GM23338 (cell line): ENCODE results near the gene LRRC27. TPM values are rescaled to one million over a fixed set of nuclear protein-coding genes. Genes with fewer than 3 reads are reported as not detected.
"Not testable (repeated sequence)": the region's sequence is repeated elsewhere in the genome, so short reads cannot be mapped to it uniquely, and the experiment has no call there.

Source experiments
- ATAC-seq: fragments of 200-7000 bp; cut with Tn5 transposase; 3 replicates; pipeline ENCODE4 v1.9.1; 2020
- DNase-seq: peaks from one replicate; pipeline ENCODE4 v3.0.0-alpha.2; 2015; ENCODE audit warnings: low spot score
- H2AFZ ChIP-seq: fragments of 200-600 bp; sonication (generic); 2 replicates; pipeline ENCODE4 v1.8.0; 2016; ENCODE audit warnings: antibody characterized with exemption, mild to moderate bottlenecking, moderate library complexity
- H3F3A ChIP-seq: fragments of 200-600 bp; sonication (generic); replicated peaks from 2 replicates; pipeline ENCODE4 v1.8.0; 2017; ENCODE audit warnings: antibody characterized with exemption, mixed run types, low read depth
- H3K27ac ChIP-seq: fragments of 200-600 bp; sonication (generic); 2 replicates; pipeline ENCODE4 v1.6.1; 2016; ENCODE audit warnings: low read depth
- H3K27me3 ChIP-seq: fragments of 200-600 bp; sonication (generic); 2 replicates; pipeline ENCODE4 v1.8.0; 2016; ENCODE audit warnings: mild to moderate bottlenecking, mixed run types, moderate library complexity; ENCODE audit not compliant: insufficient read depth
- H3K36me3 ChIP-seq: fragments of 200-600 bp; sonication (generic); 2 replicates; pipeline ENCODE4 v1.8.0; 2016; ENCODE audit warnings: mild to moderate bottlenecking; ENCODE audit not compliant: insufficient read depth
- H3K4me1 ChIP-seq: fragments of 200-600 bp; sonication (generic); 2 replicates; pipeline ENCODE4 v1.8.0; 2016; ENCODE audit warnings: mild to moderate bottlenecking, moderate library complexity; ENCODE audit not compliant: insufficient read depth
- H3K4me2 ChIP-seq: fragments of 200-600 bp; sonication (generic); 2 replicates; pipeline ENCODE4 v1.7.1; 2017; ENCODE audit warnings: mixed run types
- H3K4me3 ChIP-seq: fragments of 200-600 bp; sonication (generic); 2 replicates; pipeline ENCODE4 v1.6.1; 2016; ENCODE audit warnings: mixed run types
- H3K79me2 ChIP-seq: fragments of 200-600 bp; sonication (generic); replicated peaks from 2 replicates; pipeline ENCODE4 v1.8.0; 2017; ENCODE audit warnings: mild to moderate bottlenecking; ENCODE audit not compliant: insufficient read depth
- H3K9me2 ChIP-seq: fragments of 200-600 bp; sonication (generic); 2 replicates; pipeline ENCODE4 v1.8.0; 2017; ENCODE audit not compliant: insufficient read depth
- H4K20me1 ChIP-seq: fragments of 200-600 bp; sonication (generic); replicated peaks from 2 replicates; pipeline ENCODE4 v1.8.0; 2017; ENCODE audit warnings: mild to moderate bottlenecking; ENCODE audit not compliant: insufficient read depth
- H3K27ac Mint-ChIP-seq: 2 replicates; pipeline ENCODE4 v1.8.0; 2020; ENCODE audit warnings: inconsistent platforms, mild to moderate bottlenecking, moderate library complexity, mixed read lengths
- H3K27me3 Mint-ChIP-seq: 3 replicates; pipeline ENCODE4 v1.8.0; 2022; ENCODE audit warnings: low read depth, mild to moderate bottlenecking, moderate library complexity, mixed read lengths, inconsistent platforms; ENCODE audit not compliant: insufficient read depth, poor library complexity
- H3K36me3 Mint-ChIP-seq: 3 replicates; pipeline ENCODE4 v1.8.0; 2021; ENCODE audit warnings: low read depth, mild to moderate bottlenecking, inconsistent platforms, moderate library complexity, mixed read lengths
- H3K4me1 Mint-ChIP-seq: 3 replicates; pipeline ENCODE4 v1.8.0; 2020; ENCODE audit warnings: mild to moderate bottlenecking, inconsistent platforms, mixed read lengths
- H3K4me3 Mint-ChIP-seq: 3 replicates; pipeline ENCODE4 v1.8.0; 2021; ENCODE audit warnings: moderate library complexity, mild to moderate bottlenecking, inconsistent platforms, mixed read lengths
- H3K9me3 Mint-ChIP-seq: 3 replicates; pipeline ENCODE4 v1.8.0; 2020; ENCODE audit warnings: moderate library complexity, mild to moderate bottlenecking, inconsistent platforms, mixed read lengths
- CREB1 ChIP-seq: fragments of 250-450 bp; sonication (Bioruptor Pico); IDR thresholded peaks from 2 replicates; pipeline ENCODE4 v1.5.0; 2020; ENCODE audit warnings: low read depth, mild to moderate bottlenecking, moderate library complexity
- EZH2phosphoT487 ChIP-seq: fragments of 200-600 bp; sonication (generic); IDR thresholded peaks from one replicate; pipeline ENCODE4 v1.8.1; 2018; ENCODE audit warnings: antibody characterized with exemption; ENCODE audit not compliant: unreplicated experiment
- JUNB ChIP-seq: IDR thresholded peaks from one replicate; pipeline ENCODE4 v1.6.1; 2016; ENCODE audit warnings: antibody characterized with exemption; ENCODE audit not compliant: unreplicated experiment
- POLR2AphosphoS5 ChIP-seq: IDR thresholded peaks from 2 replicates; pipeline ENCODE4 v1.6.1; 2016; ENCODE audit warnings: antibody characterized with exemption, low read depth
- ZNF114 ChIP-seq: fragments of 250-450 bp; sonication (Bioruptor Pico); IDR thresholded peaks from 2 replicates; pipeline ENCODE4 v1.5.0; 2020; ENCODE audit warnings: mild to moderate bottlenecking, moderate library complexity
- polyA plus RNA-seq: library from polyadenylated mRNA; unstranded; fragments of >200 nt; fragmentation: Nextera tagmentation; extraction: Ambion mirVana; gene quantifications from 2 replicates; pipeline ENCODE4 v1.2.1, GENCODE V29; 2016
- total RNA-seq: library from RNA; depleted of rRNA; stranded (reverse); fragments of >200 nt; shearing (Covaris generic); gene quantifications from 2 replicates; pipeline ENCODE4 v1.2.3, GENCODE V29; 2014
- TF ChIP-seq, protein P1 (sequence below): IDR thresholded peaks from one replicate; pipeline ENCODE4 v1.6.1; 2018; ENCODE audit warnings: antibody characterized with exemption; ENCODE audit not compliant: unreplicated experiment
- TF ChIP-seq, protein P2 (sequence below): IDR thresholded peaks from 2 replicates; pipeline ENCODE4 v1.6.1; 2016; ENCODE audit warnings: antibody characterized with exemption
- TF ChIP-seq, protein P3 (sequence below), 2 experiments: fragments of 200-600 bp in 1 of 2; sonication (generic) in 1 of 2; conservative IDR thresholded peaks; 2 replicates each; pipeline versions ENCODE4 v1.5.1 to v1.6.1; 2016 to 2017; ENCODE audit warnings: antibody characterized with exemption in 2 of 2, low read depth in 2 of 2, mild to moderate bottlenecking in 2 of 2, moderate library complexity in 1 of 2
- TF ChIP-seq, protein P4 (sequence below): fragments of 250-450 bp; sonication (Bioruptor Pico); IDR thresholded peaks from 2 replicates; pipeline ENCODE4 v1.5.0; 2020; ENCODE audit warnings: mild to moderate bottlenecking, moderate library complexity

LRRC27 gene
- total and polyA plus RNA-seq, 2 experiments from 2014 or later = 2.9 to 3.5 TPM

DNA sequence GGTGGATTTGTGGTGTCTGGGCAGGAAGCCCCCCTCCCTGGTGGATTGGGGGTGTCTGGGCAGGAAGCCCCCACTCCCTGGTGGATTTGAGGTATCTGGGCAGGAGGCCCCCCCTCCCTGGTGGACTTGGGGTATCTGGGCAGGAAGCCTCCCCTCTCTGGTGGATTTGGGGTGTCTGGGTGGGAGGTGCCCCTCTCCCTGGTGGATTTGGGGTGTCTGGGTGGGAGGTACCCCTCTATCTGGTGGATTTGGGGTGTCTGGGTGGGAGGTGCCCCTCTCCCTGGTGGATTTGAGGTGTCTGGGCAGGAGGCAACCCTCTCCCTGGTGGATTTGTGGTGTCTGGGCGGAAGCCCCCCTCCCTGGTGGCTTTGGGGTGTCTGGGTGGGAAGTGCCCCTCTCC lies 54.9 kb downstream of the LRRC27 start:
- H3K9me2 ChIP-seq, H3K9me3 Mint-ChIP-seq, H3K27ac ChIP-seq, ATAC-seq, DNase-seq, H3K36me3 Mint-ChIP-seq, H3K4me3 ChIP-seq, H3K4me1 ChIP-seq, H3K4me2 ChIP-seq, H3K79me2 ChIP-seq, H3K4me3 Mint-ChIP-seq, H3K27me3 ChIP-seq, H3K27ac Mint-ChIP-seq, H3F3A ChIP-seq, H4K20me1 ChIP-seq, H3K36me3 ChIP-seq, H2AFZ ChIP-seq: not testable (repeated sequence)
- Mint-ChIP-seq H3K4me1 (peaks cover 17% of the 10 kb centered on the region), H3K27me3 (peaks cover 12% of the 10 kb centered on the region)

DNA sequence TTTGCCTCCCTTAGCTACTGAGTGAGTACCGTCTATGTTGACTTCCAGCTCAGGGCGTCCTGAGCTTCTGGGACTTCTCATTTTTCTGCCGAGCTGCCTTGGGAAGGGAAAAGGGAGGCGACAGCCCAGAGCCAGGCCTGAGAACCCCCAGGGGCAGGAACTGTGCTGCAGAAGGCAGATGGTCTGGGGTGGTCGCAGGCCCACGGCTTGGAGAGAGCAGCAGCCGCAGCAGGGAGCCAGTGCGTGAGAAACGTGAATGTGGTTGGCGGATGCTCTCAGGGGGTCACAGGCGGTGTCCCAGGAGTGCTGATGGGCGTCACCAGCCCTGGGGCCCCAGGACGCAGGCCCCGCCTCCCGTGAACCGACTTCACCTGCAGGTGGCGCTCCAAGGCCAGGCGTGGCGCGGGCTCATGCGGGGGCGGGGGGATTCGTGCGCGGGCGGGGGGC lies 55.8 kb downstream of the LRRC27 start:
- Mint-ChIP-seq H3K27me3 (peaks cover 15% of the 10 kb centered on the region), H3K9me3 (peaks cover 5% of the 10 kb centered on the region; the same call in 1 of the 3 replicates), H3K4me1 (peaks cover 16% of the 10 kb centered on the region), H3K36me3 (peaks cover 3% of the 10 kb centered on the region; the same call in 1 of the 3 replicates), H3K27ac (no peak overlapping the region; the same call in 1 of the 2 replicates), H3K4me3 (peak overlapping the region; percentile 52)
- no peak overlapping the region; the same call in 1 of the 2 replicates for H3K27ac ChIP-seq
- H3K27me3 ChIP-seq = no peaks in the 10 kb centered on the region
- H3K9me2 ChIP-seq = peaks cover 10% of the 10 kb centered on the region
- peak; percentile 58 for ATAC-seq
- no peaks in the 10 kb centered on the region for H3K36me3 ChIP-seq
- peak overlapping the region; percentile 81; the same call in 1 of the 2 replicates for H2AFZ ChIP-seq
- peak overlapping the region; percentile 36; the same call in 1 of the 2 replicates for H3K4me3 ChIP-seq
- DNase-seq = peak; percentile 88
- no peaks in the 10 kb centered on the region for H4K20me1 ChIP-seq
- peak overlapping the region; percentile 71 for H3K4me2 ChIP-seq
- no peaks in the 10 kb centered on the region for H3F3A ChIP-seq
- peaks cover 9% of the 10 kb centered on the region; the same call in 1 of the 2 replicates for H3K4me1 ChIP-seq
- H3K79me2 ChIP-seq = no peaks in the 10 kb centered on the region
- TF ChIP-seq POLR2AphosphoS5 (0 out of 2 replicates have a peak, but pooled peaks have one; percentile 24), CREB1 (CRISPR knock-in tag) (no peak), ZNF114 (CRISPR knock-in tag) (no peak), EZH2phosphoT487 (no peak), JUNB (no peak)
- TF ChIP-seq, protein P1, sequence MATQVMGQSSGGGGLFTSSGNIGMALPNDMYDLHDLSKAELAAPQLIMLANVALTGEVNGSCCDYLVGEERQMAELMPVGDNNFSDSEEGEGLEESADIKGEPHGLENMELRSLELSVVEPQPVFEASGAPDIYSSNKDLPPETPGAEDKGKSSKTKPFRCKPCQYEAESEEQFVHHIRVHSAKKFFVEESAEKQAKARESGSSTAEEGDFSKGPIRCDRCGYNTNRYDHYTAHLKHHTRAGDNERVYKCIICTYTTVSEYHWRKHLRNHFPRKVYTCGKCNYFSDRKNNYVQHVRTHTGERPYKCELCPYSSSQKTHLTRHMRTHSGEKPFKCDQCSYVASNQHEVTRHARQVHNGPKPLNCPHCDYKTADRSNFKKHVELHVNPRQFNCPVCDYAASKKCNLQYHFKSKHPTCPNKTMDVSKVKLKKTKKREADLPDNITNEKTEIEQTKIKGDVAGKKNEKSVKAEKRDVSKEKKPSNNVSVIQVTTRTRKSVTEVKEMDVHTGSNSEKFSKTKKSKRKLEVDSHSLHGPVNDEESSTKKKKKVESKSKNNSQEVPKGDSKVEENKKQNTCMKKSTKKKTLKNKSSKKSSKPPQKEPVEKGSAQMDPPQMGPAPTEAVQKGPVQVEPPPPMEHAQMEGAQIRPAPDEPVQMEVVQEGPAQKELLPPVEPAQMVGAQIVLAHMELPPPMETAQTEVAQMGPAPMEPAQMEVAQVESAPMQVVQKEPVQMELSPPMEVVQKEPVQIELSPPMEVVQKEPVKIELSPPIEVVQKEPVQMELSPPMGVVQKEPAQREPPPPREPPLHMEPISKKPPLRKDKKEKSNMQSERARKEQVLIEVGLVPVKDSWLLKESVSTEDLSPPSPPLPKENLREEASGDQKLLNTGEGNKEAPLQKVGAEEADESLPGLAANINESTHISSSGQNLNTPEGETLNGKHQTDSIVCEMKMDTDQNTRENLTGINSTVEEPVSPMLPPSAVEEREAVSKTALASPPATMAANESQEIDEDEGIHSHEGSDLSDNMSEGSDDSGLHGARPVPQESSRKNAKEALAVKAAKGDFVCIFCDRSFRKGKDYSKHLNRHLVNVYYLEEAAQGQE = no peak
- TF ChIP-seq, protein P2, sequence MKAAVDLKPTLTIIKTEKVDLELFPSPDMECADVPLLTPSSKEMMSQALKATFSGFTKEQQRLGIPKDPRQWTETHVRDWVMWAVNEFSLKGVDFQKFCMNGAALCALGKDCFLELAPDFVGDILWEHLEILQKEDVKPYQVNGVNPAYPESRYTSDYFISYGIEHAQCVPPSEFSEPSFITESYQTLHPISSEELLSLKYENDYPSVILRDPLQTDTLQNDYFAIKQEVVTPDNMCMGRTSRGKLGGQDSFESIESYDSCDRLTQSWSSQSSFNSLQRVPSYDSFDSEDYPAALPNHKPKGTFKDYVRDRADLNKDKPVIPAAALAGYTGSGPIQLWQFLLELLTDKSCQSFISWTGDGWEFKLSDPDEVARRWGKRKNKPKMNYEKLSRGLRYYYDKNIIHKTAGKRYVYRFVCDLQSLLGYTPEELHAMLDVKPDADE = no peak
- TF ChIP-seq, protein P3, sequence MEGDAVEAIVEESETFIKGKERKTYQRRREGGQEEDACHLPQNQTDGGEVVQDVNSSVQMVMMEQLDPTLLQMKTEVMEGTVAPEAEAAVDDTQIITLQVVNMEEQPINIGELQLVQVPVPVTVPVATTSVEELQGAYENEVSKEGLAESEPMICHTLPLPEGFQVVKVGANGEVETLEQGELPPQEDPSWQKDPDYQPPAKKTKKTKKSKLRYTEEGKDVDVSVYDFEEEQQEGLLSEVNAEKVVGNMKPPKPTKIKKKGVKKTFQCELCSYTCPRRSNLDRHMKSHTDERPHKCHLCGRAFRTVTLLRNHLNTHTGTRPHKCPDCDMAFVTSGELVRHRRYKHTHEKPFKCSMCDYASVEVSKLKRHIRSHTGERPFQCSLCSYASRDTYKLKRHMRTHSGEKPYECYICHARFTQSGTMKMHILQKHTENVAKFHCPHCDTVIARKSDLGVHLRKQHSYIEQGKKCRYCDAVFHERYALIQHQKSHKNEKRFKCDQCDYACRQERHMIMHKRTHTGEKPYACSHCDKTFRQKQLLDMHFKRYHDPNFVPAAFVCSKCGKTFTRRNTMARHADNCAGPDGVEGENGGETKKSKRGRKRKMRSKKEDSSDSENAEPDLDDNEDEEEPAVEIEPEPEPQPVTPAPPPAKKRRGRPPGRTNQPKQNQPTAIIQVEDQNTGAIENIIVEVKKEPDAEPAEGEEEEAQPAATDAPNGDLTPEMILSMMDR (conservative IDR thresholded peaks at IDR 0.05; ENCODE audit: low read depth in 2 of 2) = peak; percentile 49 to 86
- TF ChIP-seq, protein P4, sequence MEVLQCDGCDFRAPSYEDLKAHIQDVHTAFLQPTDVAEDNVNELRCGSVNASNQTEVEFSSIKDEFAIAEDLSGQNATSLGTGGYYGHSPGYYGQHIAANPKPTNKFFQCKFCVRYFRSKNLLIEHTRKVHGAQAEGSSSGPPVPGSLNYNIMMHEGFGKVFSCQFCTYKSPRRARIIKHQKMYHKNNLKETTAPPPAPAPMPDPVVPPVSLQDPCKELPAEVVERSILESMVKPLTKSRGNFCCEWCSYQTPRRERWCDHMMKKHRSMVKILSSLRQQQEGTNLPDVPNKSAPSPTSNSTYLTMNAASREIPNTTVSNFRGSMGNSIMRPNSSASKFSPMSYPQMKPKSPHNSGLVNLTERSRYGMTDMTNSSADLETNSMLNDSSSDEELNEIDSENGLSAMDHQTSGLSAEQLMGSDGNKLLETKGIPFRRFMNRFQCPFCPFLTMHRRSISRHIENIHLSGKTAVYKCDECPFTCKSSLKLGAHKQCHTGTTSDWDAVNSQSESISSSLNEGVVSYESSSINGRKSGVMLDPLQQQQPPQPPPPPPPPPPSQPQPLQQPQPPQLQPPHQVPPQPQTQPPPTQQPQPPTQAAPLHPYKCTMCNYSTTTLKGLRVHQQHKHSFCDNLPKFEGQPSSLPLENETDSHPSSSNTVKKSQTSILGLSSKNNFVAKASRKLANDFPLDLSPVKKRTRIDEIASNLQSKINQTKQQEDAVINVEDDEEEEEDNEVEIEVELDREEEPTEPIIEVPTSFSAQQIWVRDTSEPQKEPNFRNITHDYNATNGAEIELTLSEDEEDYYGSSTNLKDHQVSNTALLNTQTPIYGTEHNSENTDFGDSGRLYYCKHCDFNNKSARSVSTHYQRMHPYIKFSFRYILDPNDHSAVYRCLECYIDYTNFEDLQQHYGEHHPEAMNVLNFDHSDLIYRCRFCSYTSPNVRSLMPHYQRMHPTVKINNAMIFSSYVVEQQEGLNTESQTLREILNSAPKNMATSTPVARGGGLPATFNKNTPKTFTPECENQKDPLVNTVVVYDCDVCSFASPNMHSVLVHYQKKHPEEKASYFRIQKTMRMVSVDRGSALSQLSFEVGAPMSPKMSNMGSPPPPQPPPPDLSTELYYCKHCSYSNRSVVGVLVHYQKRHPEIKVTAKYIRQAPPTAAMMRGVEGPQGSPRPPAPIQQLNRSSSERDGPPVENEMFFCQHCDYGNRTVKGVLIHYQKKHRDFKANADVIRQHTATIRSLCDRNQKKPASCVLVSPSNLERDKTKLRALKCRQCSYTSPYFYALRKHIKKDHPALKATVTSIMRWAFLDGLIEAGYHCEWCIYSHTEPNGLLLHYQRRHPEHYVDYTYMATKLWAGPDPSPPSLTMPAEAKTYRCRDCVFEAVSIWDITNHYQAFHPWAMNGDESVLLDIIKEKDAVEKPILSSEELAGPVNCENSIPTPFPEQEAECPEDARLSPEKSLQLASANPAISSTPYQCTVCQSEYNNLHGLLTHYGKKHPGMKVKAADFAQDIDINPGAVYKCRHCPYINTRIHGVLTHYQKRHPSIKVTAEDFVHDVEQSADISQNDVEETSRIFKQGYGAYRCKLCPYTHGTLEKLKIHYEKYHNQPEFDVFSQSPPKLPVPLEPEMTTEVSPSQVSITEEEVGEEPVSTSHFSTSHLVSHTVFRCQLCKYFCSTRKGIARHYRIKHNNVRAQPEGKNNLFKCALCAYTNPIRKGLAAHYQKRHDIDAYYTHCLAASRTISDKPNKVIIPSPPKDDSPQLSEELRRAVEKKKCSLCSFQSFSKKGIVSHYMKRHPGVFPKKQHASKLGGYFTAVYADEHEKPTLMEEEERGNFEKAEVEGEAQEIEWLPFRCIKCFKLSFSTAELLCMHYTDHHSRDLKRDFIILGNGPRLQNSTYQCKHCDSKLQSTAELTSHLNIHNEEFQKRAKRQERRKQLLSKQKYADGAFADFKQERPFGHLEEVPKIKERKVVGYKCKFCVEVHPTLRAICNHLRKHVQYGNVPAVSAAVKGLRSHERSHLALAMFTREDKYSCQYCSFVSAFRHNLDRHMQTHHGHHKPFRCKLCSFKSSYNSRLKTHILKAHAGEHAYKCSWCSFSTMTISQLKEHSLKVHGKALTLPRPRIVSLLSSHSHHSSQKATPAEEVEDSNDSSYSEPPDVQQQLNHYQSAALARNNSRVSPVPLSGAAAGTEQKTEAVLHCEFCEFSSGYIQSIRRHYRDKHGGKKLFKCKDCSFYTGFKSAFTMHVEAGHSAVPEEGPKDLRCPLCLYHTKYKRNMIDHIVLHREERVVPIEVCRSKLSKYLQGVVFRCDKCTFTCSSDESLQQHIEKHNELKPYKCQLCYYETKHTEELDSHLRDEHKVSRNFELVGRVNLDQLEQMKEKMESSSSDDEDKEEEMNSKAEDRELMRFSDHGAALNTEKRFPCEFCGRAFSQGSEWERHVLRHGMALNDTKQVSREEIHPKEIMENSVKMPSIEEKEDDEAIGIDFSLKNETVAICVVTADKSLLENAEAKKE (CRISPR knock-in tag) = no peak
